HL-60 (cell line): Measurements from ENCODE around the gene SLC26A4.

ENCODE experiments used
- DNase-seq, 2 experiments: peaks; one replicate each; pipeline ENCODE4 v3.0.0-alpha.2; 2010 to 2020; ENCODE audit warnings: low read depth in 1 of 2, low spot score in 1 of 2
- H3K27ac ChIP-seq: fragments of 250-450 bp; sonication (Bioruptor Pico); replicated peaks from 2 replicates; pipeline ENCODE4 v1.5.1; 2020; ENCODE audit warnings: mild to moderate bottlenecking, moderate library complexity
- H3K27me3 ChIP-seq: fragments of 250-450 bp; sonication (Bioruptor Pico); 2 replicates; pipeline ENCODE4 v1.5.1; 2021; ENCODE audit warnings: mild to moderate bottlenecking, moderate library complexity; ENCODE audit not compliant: insufficient read depth, poor library complexity, severe bottlenecking
- H3K4me3 ChIP-seq: replicated peaks from 2 replicates; pipeline ENCODE4 v1.5.1; 2011; ENCODE audit warnings: mild to moderate bottlenecking, control low read depth, low read length; ENCODE audit not compliant: insufficient read depth
- CTCF ChIP-seq: IDR thresholded peaks from one replicate; pipeline ENCODE4 v1.5.1; 2011; ENCODE audit warnings: low read length, control low read depth, inconsistent platforms; ENCODE audit not compliant: insufficient read depth
- GABPA ChIP-seq: IDR thresholded peaks from 2 replicates; pipeline ENCODE4 v1.6.1; 2012; ENCODE audit warnings: low read depth
- POLR2AphosphoS5 ChIP-seq: IDR thresholded peaks from 2 replicates; pipeline ENCODE4 v1.6.1; 2012; ENCODE audit warnings: low read depth
- REST ChIP-seq: IDR thresholded peaks from 2 replicates; pipeline ENCODE4 v1.6.1; 2012; ENCODE audit warnings: low read depth; ENCODE audit not compliant: insufficient replicate concordance
- SPI1 ChIP-seq: IDR thresholded peaks from 2 replicates; pipeline ENCODE4 v1.6.1; 2012; ENCODE audit warnings: low read depth, mild to moderate bottlenecking, borderline replicate concordance

The SLC26A4 gene

GRCh38 chr7:107687656-107688055 is 27.0 kb downstream of the SLC26A4 start:
- no peak for TF ChIP-seq REST
- TF ChIP-seq CTCF, result no peak
- no peak for TF ChIP-seq POLR2AphosphoS5
- no peak for TF ChIP-seq GABPA
- no peak for TF ChIP-seq SPI1
- DNase-seq, result no peak
- H3K4me3 ChIP-seq, result no peak overlapping the region
- no peaks in the 10 kb centered on the region for H3K27me3 ChIP-seq
- H3K27ac ChIP-seq, result no peak overlapping the region

GRCh38 chr7:107689553-107689952 is 28.9 kb downstream of the SLC26A4 start:
- no peak for TF ChIP-seq CTCF
- TF ChIP-seq REST, result no peak
- no peak for TF ChIP-seq SPI1
- no peak for TF ChIP-seq POLR2AphosphoS5
- no peak for TF ChIP-seq GABPA
- no peak overlapping the region for H3K27ac ChIP-seq
- DNase-seq, result no peak
- H3K4me3 ChIP-seq, result no peak overlapping the region
- H3K27me3 ChIP-seq, result no peaks in the 10 kb centered on the region

- Histone ChIP-seq H3K27ac (no peak overlapping the region), H3K4me3 (no peak overlapping the region), H3K27me3 (peaks cover 2% of the 10 kb centered on the region)
- no peak for TF ChIP-seq REST
- no peak for TF ChIP-seq CTCF
- no peak for TF ChIP-seq SPI1
- TF ChIP-seq POLR2AphosphoS5, result no peak
- no peak for TF ChIP-seq GABPA
- no peak for DNase-seq
Measured at GRCh38 chr7:107690084-107690483, 29.5 kb downstream of the SLC26A4 start.
